Midbrain (tissue), 1 donor: ENCODE measurements around the gene CNTD1.

ENCODE experiments used
- DNase-seq: peaks from one replicate; lab custom pipeline; 2025; lab: John Stamatoyannopoulos, UW

The CNTD1 gene

DNA sequence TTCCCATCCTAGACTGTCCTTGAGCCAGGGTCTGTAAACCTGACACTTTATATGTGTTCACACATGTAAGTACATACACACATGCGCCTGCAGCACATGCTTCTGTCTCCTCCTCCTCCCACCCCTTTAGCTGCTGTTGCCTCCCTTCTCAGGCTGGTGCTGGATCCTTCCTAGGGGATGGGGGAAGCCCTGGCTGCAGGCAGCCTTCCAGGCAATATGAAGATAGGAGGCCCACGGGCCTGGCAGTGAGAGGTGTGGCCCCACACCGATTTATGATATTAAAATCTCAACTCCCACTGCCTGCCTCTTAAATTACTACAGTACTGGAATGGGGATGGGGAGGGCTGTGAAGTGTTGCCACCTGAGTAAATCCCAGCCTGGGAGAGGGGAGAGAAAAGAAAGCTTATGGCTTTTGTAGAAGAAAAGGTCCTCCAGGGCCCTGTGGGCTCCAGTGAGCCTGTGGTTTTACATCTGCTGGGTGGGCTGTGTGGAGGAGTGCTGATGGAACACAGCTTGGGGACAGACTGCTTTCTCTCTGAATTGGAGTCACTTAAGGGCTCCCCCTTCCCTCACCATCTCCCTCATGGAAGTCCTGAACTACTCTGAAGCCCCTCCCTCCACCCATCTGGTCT is 19.2 kb upstream of the CNTD1 start:
- DNase-seq, result no peak

DNA sequence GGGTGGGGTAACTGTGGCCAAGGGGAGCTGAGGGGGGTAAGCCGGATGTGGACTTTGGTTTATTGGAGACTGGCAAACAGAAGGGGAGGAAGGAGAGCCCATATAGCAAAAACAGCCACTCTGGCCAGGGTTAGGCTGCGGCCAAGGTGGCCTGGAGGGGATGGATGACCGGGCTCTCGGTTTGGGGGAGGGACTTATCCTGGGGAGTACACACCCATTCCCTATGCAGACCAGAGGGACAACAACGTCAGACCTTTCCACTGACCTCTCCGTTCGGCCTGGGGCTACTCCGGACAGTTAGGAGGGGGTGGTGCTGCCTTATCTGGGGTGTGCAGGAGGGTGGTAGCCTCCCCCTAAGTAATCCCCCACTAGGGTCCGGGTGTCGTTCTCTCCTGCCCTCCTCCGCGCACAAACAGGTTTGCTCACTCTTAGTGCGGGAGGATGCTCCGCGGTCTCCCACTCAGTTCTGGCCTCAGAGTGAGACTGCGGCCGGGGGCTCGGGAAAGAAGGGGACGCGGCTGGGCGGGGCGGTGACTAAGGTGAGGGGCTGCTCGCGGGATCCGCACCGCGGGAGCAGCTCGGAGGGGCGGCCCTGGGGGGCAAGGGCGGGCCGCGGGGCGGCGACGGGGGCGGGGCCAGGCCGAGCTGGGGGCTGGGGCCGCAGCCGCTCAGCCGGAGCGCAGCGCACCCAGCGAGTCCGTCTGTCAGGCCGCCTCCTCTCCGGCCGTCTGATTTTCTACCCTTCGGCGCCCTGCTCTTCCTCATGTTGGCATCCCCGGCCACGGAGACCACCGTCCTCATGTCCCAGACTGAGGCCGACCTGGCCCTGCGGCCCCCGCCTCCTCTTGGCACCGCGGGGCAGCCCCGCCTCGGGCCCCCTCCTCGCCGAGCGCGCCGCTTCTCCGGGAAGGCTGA is 18.5 kb upstream of the CNTD1 start, which contains the start of gene WNK4:
Gene WNK4 (plus strand): TSS at position 675 of the 915 bp plus-strand sequence. CDS start 89 bp downstream, at position 764.
- DNase-seq, result no peak

DNA sequence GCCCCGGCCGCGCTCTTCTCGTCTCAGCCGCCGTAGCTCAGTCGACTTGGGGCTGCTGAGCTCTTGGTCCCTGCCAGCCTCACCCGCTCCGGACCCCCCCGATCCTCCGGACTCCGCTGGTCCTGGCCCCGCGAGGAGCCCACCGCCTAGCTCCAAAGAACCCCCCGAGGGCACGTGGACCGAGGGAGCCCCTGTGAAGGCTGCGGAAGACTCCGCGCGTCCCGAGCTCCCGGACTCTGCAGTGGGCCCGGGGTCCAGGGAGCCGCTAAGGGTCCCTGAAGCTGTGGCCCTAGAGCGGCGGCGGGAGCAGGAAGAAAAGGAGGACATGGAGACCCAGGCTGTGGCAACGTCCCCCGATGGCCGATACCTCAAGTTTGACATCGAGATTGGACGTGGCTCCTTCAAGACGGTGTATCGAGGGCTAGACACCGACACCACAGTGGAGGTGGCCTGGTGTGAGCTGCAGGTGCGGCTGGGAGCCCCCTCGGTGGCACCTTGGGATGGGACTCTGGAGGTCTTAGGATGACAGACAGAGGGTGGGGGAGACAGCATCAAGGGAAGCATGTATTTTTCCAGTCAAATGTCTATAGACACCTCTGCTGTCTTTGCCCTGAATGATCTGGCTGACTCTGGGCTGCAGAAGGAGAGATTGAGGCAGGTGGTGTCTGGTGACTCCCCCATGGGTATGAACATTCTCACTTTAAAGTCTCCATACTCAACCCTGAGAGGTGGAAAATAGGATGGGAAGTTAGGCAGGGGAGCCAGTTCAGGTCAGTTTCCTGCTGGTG is 17.6 kb upstream of the CNTD1 start:
- DNase-seq, result no peak

DNA sequence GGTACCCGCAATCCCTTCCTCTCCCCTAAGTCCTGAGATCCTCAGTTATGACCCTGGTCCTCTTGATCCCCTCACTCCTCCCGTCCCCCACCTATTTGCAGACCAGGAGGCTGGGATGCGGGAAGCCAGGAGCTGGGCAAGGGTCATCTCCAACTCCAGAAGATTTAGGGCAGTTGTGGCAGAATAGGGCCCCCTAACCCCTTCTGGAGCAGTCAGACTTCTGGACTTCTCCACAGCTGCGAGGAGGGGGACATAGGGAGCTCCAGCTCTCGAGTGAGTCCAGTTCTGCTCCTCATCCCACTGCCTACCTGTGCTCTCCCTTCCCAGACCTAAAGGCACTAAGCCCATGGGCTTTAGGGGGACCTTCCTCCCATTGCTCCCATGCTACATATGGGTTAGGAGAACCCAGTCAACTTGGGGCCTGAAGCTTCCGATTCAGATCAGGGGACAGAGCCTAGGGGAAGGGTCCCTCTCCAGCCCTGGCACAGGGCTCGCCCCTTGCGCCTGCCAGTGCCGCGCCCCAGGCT is 17.0 kb upstream of the CNTD1 start:
- no peak for DNase-seq

DNA sequence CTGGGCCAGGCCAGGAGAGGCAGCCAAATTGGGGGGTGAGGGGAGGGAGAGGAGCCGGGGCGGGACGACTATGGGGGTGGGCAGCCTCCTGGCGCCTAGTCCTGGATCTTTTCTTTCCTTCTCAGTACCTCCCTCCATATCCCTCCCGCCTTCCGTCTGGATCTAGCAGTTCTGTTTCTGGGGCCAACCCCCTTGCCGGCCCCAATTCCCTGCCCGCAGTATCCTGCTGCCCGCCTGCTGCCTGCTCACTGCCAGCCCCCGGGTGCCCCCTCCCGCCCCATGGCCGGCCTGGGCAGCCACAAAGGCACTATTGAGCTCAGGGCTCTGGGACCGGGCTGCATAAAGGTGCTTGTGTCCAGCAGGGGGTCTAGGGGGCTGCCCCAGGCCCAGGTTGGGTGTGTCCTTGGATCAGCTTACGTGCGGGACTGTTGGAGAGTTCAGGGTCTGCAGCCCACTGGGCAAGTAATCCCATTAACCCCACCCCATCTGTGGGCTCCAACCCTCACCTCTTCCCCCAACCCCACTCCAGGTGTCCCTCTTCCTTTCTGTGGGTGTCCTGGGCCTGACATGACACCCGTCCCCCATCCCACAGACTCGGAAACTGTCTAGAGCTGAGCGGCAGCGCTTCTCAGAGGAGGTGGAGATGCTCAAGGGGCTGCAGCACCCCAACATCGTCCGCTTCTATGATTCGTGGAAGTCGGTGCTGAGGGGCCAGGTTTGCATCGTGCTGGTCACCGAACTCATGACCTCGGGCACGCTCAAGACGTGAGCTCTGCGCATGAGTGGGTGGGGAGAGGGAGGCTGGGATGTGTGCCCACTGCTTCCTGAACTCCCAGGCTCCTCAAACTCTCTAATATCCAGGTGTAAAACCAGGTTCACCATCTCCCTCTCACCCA is 16.2 kb upstream of the CNTD1 start:
- no peak for DNase-seq

DNA sequence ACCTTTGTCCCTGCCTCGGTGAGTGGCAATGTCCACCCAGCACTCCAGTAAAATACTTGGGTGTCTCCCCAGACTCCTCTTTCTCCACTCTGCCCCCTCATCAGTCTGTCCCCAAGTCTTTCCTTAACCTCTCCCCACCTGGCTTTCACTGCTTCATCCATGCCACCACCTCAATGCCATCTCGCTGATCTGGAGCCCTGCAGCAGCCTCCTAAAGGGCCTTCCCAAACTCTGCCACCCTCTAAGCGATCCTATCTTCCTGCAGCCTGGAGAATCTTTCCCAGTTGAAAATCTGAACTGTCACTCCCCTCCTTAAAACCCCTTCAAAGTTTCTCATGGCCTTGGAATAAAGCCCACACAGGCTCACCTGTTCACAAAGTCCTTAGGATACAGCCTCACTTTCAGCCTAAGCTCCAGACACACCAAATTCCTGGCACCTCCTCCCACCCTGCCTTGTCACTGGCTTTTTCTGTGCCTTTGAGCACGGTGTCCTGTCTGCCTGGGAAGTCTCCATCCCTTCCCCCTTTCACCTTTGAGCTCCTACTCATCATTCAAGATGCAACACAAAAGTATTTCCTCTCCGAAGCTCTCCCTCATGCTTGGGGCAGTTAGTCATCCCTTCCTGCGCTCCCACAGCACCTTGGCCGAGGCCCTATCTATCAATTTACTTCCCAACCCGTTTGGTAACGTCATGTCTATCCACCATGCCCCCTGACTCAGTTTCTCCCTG is 15.4 kb upstream of the CNTD1 start:
- no peak for DNase-seq

DNA sequence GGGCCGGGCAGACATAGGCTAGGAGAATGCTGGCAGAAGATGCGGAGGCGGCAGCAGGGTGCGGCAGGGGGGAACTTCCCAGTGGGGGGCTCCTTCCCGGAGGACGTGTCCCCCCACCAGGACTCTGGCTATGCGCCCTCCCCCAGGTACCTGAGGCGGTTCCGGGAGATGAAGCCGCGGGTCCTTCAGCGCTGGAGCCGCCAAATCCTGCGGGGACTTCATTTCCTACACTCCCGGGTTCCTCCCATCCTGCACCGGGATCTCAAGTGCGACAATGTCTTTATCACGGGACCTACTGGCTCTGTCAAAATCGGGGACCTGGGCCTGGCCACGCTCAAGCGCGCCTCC is 14.9 kb upstream of the CNTD1 start:
- DNase-seq, result no peak

DNA sequence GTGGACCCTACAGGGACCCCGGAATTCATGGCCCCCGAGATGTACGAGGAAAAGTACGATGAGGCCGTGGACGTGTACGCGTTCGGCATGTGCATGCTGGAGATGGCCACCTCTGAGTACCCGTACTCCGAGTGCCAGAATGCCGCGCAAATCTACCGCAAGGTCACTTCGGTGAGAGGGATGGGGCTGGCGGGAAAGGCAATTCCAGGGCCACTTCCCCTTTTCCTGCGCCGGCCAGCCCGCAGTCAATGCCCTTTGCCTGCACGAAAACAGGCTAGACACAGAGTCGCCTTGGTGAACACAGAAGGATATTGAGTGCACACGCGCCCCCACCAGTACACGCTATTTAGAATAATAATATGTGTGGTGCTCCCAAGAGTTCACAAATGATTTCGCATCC is 14.3 kb upstream of the CNTD1 start:
- no peak for DNase-seq

DNA sequence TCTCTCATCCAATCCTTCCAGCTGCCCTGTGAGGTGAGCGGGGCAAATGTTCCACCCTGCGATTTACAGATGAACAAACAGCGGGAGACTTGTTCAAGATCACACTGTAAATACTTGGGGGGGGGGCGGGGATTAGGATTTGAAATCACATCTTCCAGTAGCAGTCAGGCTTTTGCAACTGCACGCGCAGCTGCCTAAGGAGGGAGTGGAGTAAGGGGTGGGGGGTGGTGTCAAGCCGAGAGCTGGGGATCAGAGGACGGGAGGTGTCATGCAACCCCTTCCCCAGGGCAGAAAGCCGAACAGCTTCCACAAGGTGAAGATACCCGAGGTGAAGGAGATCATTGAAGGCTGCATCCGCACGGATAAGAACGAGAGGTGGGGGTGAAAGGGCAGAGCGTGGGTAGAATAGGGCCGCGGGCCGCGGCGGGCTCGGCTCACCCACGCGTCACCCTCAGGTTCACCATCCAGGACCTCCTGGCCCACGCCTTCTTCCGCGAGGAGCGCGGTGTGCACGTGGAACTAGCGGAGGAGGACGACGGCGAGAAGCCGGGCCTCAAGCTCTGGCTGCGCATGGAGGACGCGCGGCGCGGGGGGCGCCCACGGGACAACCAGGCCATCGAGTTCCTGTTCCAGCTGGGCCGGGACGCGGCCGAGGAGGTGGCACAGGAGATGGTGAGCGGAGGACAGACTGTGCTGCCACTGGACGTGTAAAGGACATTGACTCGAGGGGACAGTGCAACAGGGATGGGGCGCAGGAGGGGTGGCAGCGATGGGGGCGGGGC is 13.7 kb upstream of the CNTD1 start:
- no peak for DNase-seq

DNA sequence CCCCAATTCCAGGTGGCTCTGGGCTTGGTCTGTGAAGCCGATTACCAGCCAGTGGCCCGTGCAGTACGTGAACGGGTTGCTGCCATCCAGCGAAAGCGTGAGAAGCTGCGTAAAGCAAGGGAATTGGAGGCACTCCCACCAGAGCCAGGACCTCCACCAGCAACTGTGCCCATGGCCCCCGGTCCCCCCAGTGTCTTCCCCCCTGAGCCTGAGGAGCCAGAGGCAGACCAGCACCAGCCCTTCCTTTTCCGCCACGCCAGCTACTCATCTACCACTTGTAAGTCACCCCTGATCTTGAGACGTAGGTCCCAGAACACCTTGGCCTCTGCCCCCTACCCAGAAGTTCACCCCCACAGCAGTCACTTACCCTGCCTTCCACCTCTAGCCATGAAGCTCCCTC is 11.4 kb upstream of the CNTD1 start:
- DNase-seq, result no peak

DNA sequence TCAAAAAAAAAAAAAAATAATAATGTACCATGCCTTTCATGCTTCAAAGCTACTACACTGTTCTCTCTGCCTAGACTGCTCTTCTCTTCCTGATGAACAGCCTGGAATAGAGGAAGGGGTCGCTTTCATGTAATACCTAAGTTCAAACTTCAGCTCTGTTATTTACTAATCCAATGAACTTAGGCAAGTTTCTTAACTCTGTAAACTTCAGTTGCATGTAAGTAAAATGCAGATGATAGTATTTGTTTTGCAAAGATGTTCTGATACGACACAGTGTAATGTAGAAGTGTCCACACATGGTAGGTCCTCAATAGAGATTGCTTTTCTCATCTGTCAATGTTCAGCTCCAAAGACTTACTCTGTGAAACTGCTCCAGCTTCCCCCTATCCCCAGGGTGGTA is 6.7 kb upstream of the CNTD1 start:
- no peak for DNase-seq

DNA sequence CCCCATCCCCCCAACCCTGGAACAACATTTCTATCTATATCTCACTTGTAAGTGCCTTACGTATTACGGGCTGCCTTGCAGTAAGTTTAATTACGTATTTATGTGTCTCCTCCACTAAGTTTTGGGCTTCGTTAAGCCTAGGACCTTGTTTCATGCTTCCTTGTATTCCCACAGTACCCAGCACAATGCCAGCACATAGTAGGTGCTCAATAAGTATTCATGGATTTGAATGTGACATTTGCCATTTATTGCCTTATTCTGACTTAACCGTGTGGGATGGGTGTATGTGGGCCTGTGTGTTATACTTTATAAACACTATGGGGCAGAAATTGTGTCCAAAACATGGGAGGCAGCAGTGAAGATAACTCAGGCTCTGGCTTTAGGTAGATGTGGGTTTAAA is 6.1 kb upstream of the CNTD1 start:
- DNase-seq, result no peak

DNA sequence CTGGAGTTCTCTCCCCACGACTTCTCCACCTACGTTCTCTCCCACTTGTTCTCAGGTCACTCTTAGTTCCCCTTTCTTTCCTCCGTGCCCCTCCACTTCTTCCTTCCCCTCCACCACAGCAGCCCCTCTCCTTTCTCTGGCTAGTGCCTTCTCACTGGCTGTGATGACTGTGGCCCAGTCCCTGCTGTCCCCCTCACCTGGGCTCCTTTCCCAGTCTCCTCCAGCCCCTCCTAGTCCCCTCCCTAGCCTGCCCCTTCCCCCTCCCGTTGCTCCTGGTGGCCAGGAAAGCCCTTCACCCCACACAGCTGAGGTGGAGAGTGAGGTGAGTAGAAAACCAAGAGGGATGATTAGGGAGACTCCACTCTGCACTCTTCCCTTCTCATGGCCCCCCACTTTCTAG is 3.6 kb upstream of the CNTD1 start:
- no peak for DNase-seq

DNA sequence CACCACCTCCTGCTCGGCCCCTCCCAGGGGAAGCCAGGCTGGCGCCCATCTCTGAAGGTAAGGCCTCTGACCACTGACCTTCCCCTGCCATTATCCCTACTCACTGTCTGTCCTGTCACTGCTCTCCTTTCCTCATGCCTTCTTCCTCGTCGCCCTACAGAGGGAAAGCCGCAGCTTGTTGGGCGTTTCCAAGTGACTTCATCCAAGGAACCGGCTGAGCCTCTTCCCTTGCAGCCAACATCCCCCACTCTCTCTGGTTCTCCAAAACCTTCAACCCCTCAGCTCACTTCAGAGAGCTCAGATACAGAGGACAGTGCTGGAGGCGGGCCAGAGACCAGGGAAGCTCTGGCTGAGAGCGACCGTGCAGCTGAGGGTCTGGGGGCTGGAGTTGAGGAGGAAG is 3.2 kb upstream of the CNTD1 start:
- no peak for DNase-seq

DNA sequence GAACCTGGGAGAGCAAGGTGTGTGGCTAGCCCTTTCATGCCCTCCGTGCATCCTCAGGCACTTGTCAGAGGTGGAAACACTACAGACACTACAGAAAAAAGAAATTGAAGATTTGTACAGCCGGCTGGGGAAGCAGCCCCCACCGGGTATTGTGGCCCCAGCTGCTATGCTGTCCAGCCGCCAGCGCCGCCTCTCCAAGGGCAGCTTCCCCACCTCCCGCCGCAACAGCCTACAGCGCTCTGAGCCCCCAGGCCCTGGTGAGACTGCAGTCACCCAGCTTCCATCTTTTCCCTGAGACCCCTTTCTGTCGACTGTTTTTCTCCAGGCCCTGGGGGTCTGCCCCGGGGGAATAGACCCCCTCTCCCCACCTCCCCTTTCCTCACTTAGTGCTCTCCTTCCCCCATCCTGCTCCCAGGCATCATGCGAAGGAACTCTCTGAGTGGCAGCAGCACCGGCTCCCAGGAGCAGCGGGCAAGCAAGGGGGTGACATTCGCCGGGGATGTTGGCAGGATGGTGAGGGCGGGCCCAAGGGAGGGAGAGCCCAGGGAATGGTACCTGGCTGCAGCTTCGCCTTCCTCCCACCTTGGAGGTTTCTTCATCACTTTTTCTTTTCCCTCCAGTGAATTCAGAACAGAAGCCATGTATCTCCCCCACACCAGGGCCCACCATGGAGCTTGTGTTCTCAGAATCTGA is 2.4 kb upstream of the CNTD1 start:
- no peak for DNase-seq

DNA sequence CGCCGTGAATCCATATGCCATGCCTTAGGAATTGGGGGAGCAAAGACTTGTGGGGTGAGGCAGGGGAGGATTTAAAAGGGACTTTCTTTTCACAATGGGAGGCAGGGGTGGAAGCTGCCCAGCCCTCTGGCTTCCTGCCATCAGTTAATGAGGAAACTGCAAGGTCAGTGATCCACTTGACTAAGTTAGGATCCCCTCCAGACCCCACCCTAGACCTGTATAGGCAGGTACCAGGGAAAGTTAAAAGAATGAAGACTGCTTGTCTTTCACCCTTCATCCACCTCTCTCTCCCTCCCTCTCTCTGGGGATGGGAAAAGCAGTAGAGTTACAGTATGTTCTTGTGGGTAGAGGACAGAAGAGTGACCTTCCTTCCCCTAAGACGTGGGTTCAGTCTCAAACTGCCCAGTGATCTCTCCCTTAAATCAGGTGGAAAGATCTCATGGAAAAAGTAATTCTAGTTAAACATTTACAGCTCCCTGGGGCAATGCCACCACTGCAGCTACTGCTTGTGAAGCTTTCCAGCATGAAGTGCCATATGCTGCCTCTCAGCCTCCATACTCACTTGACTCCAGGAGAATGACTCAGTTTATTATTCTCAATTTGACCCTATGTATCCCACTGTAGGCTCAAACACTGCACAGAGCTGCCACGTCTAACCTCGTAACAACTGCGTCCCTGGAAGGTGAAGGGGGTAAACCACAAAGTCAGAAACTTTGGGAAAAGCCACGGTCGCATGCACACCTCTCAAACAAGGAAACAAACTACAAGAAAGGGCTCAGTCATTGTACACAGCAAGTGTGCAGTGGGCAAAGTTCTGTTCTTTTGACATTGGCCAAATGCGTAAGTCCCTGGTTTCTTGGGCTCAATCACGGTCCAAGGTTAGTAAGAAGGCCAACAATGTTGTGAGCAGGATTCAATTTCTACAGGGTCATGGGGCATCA is 1.3 kb upstream of the CNTD1 start:
- no peak for DNase-seq

DNA sequence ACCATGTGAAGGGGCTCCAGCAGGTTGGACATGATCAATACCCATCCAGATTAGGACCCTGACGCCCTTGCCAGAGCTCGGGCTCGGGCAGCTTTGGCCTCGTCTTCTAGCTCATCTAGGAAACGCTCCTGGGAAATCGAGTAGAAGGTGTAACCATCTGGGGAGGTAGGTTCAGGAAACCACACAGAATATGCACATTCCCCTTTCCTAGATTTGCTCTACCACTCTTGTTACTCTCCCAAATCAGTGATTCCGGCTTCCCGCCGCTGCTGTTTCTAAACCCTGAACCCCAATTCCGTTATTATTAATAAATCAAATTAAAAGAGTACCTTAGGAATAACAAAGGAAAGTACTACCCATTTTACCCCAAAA is 664 bp upstream of the CNTD1 start:
- no peak for DNase-seq
